Measurements from ENCODE around the gene TIGAR. TPM values are rescaled to one million over a fixed set of nuclear protein-coding genes. Genes with fewer than 3 reads are reported as not detected.

The TIGAR gene
- total and polyA plus RNA-seq, 3 donors from 2014 or later = 5.1 to 14.6 (median 14.2) TPM

DNA sequence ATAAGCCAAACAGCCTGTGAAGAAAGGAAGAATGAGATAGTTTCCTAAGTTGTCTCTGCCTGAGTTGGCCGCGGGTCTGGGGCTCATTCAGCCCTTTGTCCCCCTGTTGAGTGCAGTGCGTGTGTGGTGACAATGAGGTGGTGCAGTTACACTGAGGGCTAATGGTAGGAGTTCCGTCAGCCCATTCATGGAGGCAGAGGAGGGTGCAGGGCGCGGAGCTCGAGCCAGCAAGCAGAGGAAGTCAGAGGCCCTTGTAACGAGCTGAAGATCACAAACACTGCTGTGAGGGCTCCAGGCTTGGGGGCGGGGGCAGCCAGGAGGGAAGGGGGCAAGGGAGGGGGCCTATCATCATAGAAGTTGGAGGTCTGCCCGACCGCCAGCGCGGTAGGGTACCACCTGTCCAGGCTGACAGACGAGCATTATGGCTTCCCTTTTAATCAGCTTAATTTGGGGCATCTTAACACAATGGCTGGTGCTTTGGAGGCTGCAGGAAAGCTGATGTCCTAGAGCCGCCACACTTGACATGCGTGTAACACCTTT lies 27.0 kb upstream of the TIGAR start:
- WGBS, 2 donors = 65 to 75% methylated on average over 16 of the region's 16 CpGs
- H3K36me3 ChIP-seq (ENCODE audit: low read depth, missing control alignments) = no peaks in the 10 kb centered on the region
- H3K4me1 ChIP-seq = no peaks in the 10 kb centered on the region
- H3K27me3 ChIP-seq = no peaks in the 10 kb centered on the region
- no peak overlapping the region for H3K27ac ChIP-seq
- H3K9me3 ChIP-seq = no peaks in the 10 kb centered on the region
- TF ChIP-seq, protein P1, sequence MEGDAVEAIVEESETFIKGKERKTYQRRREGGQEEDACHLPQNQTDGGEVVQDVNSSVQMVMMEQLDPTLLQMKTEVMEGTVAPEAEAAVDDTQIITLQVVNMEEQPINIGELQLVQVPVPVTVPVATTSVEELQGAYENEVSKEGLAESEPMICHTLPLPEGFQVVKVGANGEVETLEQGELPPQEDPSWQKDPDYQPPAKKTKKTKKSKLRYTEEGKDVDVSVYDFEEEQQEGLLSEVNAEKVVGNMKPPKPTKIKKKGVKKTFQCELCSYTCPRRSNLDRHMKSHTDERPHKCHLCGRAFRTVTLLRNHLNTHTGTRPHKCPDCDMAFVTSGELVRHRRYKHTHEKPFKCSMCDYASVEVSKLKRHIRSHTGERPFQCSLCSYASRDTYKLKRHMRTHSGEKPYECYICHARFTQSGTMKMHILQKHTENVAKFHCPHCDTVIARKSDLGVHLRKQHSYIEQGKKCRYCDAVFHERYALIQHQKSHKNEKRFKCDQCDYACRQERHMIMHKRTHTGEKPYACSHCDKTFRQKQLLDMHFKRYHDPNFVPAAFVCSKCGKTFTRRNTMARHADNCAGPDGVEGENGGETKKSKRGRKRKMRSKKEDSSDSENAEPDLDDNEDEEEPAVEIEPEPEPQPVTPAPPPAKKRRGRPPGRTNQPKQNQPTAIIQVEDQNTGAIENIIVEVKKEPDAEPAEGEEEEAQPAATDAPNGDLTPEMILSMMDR (IDR thresholded peaks at IDR 0.05) = no peak
- TF ChIP-seq POLR2A (IDR thresholded peaks at IDR 0.05) = no peak
- no peak overlapping the region for H3K4me3 ChIP-seq
- intact Hi-C loops (cut with DNase I; ENCODE audit: low total_unique reads) = no loop called here
- no peak for DNase-seq

DNA sequence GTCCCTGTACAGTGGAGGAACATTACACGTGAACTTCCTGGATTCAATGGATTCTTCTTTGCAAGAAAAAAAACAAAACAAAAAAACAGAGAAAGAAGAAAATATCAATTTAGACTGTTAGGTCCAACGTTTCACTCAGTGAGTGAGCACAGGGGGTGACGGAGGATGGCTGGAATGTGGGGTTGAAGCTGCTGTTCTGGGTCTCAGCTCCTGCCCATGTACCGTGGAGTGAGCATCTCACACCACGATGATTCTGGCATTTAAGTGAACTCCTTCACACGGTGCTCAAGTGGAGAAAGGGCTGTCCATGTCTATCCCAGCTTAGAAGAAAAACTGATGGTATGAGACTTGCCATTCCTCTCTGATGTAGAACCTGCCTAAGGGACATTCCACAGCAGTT lies 24.3 kb upstream of the TIGAR start:
- Histone ChIP-seq H3K36me3 (ENCODE audit: low read depth, missing control alignments) (no peaks in the 10 kb centered on the region), H3K27ac (no peak overlapping the region), H3K27me3 (no peaks in the 10 kb centered on the region), H3K4me3 (no peak overlapping the region), H3K4me1 (no peaks in the 10 kb centered on the region), H3K9me3 (no peaks in the 10 kb centered on the region)
- 51 to 57% methylated on average over 6 of the region's 6 CpGs for WGBS, 2 donors
- intact Hi-C loops (cut with DNase I; ENCODE audit: low total_unique reads) = no loop called here
- TF ChIP-seq POLR2A (IDR thresholded peaks at IDR 0.05) = no peak
- TF ChIP-seq, protein P1 (IDR thresholded peaks at IDR 0.05) = no peak
- DNase-seq = no peak

DNA sequence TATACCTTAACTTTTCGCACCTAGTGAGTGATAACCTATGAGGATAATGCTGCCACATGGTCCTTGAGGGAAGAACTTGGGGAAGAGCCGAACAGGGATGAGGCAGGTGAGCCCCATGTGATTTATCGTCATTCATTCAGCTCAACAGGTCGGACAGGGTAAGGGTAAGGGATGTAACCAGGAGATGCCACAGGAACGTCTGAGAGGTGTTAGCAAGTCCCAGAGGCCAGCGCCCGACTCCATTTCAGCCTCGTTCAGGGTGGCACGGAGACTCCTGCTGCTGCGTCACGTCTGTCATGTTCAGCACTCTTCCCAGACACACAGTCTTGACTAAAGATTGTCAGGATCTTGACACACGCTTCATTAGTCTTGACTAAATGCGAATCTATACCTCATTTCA lies 23.4 kb upstream of the TIGAR start:
- no peak overlapping the region for H3K27ac ChIP-seq
- no peak for TF ChIP-seq POLR2A (IDR thresholded peaks at IDR 0.05)
- TF ChIP-seq, protein P1 (IDR thresholded peaks at IDR 0.05) = no peak
- intact Hi-C loops (cut with DNase I; ENCODE audit: low total_unique reads) = no loop called here
- no peaks in the 10 kb centered on the region for H3K36me3 ChIP-seq (ENCODE audit: low read depth, missing control alignments)
- H3K4me3 ChIP-seq = no peak overlapping the region
- no peak for DNase-seq
- WGBS, 2 donors = 93 to 94% methylated on average over 13 of the region's 13 CpGs
- H3K9me3 ChIP-seq = no peaks in the 10 kb centered on the region
- no peaks in the 10 kb centered on the region for H3K27me3 ChIP-seq
- H3K4me1 ChIP-seq = peaks cover 2% of the 10 kb centered on the region

DNA sequence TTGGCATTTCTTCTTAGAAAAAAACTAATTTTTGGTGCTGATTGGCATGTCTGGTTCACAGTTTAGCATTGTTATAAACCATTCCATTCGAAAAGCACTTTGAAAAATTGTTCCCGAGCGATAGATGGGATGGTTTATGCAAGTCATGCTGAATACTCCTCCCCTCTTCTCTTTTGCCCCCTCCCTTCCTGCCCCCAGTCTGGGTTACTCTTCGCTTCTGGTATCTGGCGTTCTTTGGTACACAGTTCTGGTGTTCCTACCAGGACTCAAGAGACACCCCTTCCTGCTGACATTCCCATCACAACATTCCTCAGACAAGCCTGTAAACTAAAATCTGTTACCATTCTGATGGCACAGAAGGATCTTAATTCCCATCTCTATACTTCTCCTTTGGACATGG lies 20.1 kb upstream of the TIGAR start:
- no peak for DNase-seq
- no peaks in the 10 kb centered on the region for H3K36me3 ChIP-seq (ENCODE audit: low read depth, missing control alignments)
- H3K27me3 ChIP-seq = no peaks in the 10 kb centered on the region
- H3K4me1 ChIP-seq = peaks cover 13% of the 10 kb centered on the region
- no peak overlapping the region for H3K4me3 ChIP-seq
- no peaks in the 10 kb centered on the region for H3K9me3 ChIP-seq
- 75 to 80% methylated on average over 5 of the region's 5 CpGs for WGBS, 2 donors
- intact Hi-C loops (cut with DNase I; ENCODE audit: low total_unique reads) = no loop called here
- no peak overlapping the region for H3K27ac ChIP-seq
- TF ChIP-seq, protein P1 (IDR thresholded peaks at IDR 0.05) = no peak

DNA sequence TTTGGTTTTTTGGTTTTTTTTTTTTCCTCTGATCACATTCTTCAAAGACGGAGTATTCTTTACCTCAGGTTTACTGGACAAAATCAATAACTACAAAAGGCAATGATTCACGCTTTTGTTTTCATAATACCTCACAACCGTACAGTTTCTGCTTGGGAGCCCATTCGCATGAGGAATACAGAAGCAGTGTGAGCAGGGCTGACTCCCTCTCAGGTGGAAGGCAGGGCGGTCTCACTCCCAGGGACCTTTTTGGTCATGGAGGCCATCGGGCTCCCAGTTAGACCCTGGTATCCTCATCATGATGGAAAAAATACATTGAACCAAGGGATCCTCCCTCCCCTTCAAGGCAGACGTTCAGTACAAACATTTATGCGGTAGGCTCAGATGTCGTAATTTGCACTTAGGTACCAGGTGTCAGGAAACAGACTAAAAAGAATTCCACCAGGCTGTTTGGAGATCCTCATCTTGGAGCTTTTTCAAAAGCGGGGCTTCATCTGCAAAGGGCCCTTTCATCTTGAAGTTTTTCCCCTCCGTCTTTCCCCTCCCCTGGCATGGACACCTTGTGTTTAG lies 19.0 kb upstream of the TIGAR start:
- no peak overlapping the region for H3K4me3 ChIP-seq
- DNase-seq = no peak
- intact Hi-C loops (cut with DNase I; ENCODE audit: low total_unique reads) = no loop called here
- no peaks in the 10 kb centered on the region for H3K9me3 ChIP-seq
- peaks cover 13% of the 10 kb centered on the region for H3K4me1 ChIP-seq
- H3K27ac ChIP-seq = no peak overlapping the region
- 88 to 89% methylated on average over 11 of the region's 11 CpGs for WGBS, 2 donors
- no peaks in the 10 kb centered on the region for H3K36me3 ChIP-seq (ENCODE audit: low read depth, missing control alignments)
- H3K27me3 ChIP-seq = no peaks in the 10 kb centered on the region
- TF ChIP-seq, protein P1 (IDR thresholded peaks at IDR 0.05) = no peak
- no peak for TF ChIP-seq POLR2A (IDR thresholded peaks at IDR 0.05)
